GM18505 (cell line): Measurements from ENCODE around the gene CNPY3.
"Not testable (repeated sequence)": the region's sequence is repeated elsewhere in the genome, so short reads cannot be mapped to it uniquely, and the experiment has no call there.

Experiments
- ATAC-seq: cut with Tn5 transposase; IDR thresholded peaks from one replicate; pipeline ENCODE4 v1.9.1; 2021; ENCODE audit not compliant: unreplicated experiment
- POLR2A ChIP-seq: IDR thresholded peaks from 4 replicates; pipeline ENCODE4 v1.6.1; 2011; ENCODE audit warnings: borderline replicate concordance; ENCODE audit not compliant: insufficient read depth, insufficient read length; ENCODE audit errors: extremely low read depth

The CNPY3 gene

DNA sequence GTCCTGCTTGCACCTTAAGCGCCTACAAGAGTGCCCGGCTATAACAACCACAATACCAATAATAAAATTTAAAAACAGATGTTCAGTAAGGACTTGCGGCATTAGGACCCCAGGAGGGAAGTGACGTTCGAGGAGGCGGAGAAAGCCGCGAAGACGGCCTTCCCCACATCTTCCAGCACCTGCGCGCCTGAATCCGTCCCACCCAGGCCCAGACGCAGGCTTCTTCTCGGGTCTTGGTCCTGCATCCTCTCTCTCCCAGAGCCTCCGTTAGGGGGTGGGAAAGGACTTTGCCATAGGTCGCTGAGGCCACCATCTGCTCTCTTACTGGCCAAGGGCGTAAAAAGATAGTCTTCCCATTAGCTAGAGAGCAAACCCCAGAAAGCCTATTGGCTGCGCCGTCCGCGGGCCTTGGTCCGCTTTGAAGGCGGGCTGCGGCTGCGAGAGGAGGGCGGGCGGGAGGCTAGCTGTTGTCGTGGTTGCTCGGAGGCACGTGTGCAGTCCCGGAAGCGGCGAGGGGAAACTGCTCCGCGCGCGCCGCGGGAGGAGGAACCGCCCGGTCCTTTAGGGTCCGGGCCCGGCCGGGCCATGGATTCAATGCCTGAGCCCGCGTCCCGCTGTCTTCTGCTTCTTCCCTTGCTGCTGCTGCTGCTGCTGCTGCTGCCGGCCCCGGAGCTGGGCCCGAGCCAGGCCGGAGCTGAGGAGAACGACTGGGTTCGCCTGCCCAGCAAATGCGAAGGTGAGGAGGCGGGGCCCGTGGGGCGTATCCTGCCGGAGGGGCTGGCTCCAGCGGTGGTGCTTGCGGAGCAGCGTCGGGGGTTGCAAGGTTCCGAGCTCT, at the start of gene CNPY3:
Gene CNPY3 (plus strand): TSS at position 495 of the 835 bp plus-strand sequence. CDS start 91 bp downstream, at position 586.
- ATAC-seq = peak; percentile 74
- peak; percentile 81 for TF ChIP-seq POLR2A

DNA sequence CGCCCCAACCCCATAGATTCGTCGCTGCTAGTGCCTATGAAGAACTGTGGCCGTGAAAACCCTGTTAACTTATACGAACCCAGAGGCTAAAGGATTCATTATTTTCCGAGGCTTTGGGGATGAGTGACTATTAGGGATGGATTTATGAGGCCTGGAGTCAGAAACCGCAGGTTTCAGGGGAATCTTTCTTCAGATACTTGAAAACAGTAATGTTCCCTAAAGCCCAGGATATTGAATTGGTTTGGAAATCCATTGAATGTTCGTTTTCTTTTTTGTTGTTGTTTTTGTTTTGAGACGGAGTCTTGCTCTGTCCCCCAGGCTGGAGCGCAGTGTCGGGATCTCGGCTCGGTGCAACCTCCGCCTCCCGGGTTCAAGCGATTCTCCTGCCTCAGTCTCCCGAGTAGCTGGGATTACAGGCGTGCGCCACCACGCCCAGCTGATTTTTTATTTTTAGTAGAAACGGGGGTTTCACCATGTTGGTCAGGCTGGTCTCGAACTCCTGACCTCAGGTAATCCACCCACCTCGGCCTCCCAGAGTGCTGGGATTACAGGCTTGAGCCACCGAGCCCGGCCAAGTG, 49.0 kb upstream of the CNPY3 start:
- not testable (repeated sequence) for ATAC-seq

DNA sequence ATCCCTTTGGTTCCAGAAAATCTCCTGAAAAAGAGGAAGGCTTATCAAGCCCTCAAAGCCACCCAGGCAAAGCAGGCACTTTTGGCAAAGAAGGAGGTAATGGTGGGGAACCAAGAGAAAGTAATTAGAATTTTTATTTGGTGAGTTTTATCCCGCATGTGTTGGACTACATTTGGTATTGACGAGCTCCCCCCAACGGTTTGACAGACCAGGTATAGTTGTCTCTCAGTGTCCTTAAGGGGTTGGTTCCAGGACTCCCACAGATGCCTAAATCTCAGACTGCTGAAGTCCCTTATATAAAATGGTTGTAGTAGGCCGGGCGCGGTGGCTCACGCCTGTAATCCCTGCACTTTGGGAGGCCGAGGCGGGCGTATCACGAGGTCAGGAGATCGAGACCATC, 48.4 kb upstream of the CNPY3 start:
- not testable (repeated sequence) for ATAC-seq

DNA sequence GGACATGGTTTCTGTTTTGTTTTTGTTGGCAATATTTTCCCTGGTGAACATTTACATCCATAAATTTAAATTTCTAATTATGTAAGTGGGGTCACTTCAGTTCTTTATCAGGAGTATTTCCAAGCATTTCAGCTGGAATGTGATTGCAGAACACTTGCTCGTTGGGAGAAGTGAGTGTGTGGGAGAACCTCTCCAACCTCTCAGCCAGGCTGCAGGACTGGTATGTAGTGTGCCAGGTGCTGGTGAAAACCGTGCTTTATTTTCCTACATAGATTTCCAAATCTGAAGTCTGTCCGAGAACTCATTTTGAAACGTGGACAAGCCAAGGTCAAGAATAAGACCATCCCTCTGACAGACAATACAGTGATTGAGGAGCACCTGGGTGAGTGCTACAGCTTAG, 43.6 kb upstream of the CNPY3 start:
- no peak for TF ChIP-seq POLR2A
- no peak for ATAC-seq

DNA sequence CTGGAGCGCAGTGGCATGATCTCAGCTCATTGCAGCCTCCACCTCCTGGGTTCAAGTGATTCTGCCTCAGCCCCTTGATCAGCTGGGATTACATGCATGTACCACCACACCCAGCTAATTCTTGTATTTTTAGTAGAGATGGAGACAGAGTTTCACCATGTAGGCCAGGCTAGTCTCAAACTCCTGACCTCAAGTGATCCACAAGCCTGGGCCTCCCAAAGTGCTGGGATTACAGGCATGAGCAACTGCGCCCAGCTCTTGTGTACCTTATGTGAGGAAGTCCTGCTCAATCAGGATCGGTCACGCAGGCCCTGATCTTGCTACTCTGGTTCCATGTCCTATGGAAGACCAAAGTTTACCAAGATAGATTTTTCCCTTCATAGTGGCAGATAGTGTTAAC, 41.1 kb upstream of the CNPY3 start:
- not testable (repeated sequence) for ATAC-seq

DNA sequence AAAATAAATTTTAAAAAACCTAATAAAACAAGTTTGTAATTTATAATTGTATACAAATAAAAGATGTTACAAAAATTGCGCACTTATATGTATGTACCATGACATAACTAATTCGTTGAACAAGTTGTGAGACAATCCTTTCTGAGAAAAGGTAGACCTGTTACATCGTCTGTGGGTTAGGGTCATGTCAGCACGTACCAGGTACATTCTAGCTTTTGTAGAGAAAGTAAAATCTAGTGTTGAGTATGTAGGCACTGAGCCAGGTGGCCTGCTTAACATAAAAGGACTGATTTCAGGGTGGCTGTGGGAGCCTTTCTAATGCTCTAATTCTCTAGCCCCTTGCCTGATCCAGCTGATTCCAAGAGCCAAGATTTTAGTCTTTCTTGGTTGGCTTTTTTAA, 39.5 kb upstream of the CNPY3 start:
- no peak for ATAC-seq
- TF ChIP-seq POLR2A = no peak

DNA sequence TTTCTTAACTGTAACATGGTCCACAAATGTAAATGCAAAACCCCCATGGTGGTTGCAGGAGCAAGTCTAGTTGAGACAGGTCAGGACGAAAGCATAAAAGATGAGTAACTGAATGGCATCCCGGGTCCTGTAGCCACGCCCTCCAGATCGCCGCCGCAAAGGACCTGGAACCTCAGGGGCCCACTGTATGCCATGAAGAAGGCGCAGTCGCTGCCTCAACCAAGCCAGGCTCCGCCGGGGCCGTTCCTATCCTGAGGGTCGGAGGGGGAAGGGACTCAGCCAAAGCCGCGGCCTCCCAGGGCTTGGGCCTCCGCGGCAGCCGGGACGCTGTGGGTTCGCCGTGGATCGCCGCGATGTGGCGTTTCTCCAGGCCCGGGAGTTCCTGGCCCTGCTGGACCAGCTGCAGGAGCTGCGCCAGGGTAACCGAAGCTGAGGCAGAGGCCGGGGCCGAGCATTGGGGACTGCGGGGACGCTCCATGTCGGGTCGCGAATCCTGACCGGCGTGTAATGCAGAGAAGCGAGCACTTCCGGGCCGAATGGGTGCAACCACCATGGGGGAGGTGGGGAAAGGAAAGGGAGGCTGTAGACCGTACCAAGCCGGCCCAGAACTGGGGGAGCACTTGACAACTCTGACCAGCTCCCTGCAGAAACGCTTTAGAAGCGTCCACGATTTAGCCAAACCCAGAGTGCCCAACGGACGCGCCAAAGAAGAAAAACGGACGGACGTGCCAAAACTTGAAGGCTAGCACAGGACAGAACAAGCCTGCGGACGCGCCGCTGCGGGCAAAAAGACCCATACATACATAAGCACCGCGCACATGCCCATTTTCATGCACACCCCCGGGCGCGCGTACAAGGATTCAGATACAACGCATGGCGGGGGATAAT, 38.7 kb upstream of the CNPY3 start:
- ATAC-seq = peak; percentile 74
- TF ChIP-seq POLR2A = peak; percentile 97

DNA sequence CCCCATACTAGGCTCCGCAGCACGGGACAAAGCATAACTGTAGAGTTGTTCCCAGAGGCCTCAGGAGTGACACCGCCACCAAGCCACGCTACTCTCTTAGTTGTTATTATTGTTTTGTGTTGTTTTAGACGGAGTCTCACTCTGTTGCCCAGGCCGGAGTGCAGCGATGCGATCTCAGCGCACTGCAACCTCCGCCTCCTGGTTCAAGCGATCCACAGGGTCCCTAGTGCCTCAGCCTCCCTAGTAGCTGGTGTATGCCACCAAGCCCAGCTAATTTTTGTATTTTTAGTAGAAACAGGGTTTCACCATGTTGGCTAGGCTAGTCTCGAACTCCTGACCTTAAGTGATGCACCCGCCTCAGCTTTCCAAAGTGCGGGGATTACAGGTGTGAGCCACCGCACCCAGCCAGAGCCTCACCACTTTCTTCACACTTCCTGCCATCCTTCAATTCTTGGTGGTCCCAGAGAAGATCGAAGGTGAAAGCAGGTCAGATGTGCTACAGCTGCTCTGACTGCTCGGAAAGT, 38.0 kb upstream of the CNPY3 start:
- ATAC-seq = no peak
- no peak for TF ChIP-seq POLR2A

DNA sequence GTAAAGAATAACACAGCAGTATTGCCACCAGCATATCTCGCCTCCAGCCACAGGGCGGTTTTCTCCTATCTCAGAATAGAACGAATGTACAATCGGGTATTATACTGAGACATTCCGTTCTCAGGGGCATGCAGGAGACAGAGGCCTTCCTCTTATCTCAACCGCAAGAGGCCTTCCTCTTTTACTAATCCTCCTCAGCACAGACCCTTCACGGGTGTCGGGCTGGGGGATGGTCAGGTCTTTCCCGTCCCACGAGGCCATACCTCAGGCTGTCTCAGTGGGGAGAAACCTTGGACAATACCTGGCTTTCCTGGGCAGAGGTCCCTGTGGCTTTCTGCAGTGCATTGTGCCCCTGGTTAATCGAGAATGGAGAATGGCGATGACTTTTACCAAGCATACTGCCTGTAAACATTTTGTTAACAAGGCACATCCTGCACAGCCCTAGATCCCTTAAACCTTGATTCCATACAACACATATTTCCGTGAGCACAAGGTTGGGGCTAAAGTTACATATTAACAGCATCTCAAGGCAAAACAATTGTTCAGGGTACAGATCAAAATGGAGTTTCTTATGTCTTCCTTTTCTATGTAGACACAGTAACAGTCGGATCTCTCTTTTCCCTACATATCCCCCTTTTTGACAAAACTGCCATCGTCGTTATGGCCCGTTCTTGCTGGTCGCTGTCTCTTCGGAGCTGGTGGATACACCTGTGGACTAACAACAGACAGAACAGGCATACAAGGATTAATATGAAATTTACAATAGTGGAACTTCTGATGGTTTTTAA, 35.0 kb upstream of the CNPY3 start:
- ATAC-seq = not testable (repeated sequence)

DNA sequence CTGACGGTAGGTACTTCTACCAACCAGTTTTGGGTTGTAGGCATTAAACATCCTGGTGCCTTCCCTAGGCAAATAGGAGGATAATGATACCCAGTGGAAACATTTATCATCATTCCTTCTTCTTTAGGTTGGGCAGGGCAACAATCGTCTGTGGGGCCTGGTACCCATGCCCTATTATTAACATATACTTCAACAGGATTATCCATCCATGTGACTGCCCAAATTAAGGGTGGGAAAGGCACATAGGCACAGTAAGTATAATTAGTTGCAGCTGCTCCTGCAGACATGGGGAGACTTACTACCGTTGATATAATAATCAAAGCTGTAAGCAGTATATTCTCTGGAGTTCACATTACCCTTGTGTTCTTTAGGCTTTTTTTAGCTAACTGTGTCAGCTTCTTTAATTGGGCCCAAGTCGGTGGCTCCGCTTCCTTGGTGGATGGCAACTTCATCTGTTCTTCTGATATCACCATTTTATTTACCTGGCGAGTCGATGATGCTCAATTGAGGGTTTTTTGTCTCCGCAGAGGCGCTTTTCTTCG, 33.0 kb upstream of the CNPY3 start:
- no peak for TF ChIP-seq POLR2A
- ATAC-seq = no peak

DNA sequence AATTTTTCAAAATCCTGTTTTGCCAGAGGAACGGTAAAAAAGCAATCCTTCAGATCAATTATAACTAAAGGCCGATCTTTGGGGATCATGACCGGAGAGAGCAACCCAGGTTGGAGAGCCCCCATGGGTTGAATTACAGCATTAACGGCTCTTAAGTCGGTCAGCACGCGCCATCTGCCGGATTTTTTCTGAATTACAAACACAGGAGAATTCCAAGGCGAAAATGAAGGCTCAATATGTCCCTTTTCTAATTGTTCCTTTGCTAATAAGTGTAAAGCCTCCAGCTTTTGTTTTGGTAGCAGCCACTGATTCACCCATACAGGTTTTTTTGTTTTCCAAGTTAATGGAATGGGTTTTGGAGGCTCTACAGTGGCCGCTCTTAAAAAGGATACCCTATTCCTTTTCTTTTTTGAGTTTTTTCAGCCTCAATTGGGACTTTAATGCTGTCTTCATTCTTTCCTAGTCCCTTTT, 30.4 kb upstream of the CNPY3 start:
- no peak for TF ChIP-seq POLR2A
- ATAC-seq = no peak

DNA sequence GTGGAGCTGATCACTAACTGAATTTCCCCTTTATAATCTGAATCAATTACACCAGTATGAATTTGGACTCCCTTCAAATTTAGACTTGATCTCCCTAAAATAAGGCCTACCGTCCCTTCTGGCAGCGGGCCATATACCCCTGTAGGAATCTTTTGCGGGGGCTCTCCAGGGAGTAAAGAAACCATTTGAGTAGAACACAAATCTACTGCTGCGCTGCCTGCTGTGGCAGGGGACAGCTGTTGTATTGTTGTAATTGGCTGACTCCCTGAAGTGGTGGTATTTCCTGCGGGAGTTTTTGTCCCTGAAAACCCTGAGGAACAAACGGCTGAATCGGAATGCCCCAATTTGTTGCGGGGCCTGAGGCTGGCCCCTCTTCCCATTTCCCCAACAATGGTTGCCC, 29.4 kb upstream of the CNPY3 start:
- no peak for TF ChIP-seq POLR2A
- no peak for ATAC-seq

DNA sequence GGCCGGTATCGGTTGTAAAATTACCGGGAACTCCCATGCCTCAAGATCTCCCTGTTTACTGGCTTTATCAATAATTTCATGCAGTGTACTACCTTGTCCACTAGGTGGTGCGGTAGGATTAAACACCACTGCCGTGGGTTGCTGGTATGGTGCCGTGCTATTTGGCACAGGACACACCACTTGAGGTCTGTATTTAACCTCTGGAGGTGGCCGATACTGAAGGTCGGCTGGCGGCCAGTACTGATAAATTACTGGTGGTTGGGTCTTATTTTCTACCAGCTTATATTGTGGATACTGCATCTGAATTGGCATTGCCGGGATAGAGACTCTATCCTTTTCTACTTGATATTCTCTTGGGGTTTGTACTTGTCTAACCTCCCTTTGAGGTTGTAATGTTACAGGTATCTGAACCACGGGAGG, 27.7 kb upstream of the CNPY3 start:
- no peak for TF ChIP-seq POLR2A
- no peak for ATAC-seq

DNA sequence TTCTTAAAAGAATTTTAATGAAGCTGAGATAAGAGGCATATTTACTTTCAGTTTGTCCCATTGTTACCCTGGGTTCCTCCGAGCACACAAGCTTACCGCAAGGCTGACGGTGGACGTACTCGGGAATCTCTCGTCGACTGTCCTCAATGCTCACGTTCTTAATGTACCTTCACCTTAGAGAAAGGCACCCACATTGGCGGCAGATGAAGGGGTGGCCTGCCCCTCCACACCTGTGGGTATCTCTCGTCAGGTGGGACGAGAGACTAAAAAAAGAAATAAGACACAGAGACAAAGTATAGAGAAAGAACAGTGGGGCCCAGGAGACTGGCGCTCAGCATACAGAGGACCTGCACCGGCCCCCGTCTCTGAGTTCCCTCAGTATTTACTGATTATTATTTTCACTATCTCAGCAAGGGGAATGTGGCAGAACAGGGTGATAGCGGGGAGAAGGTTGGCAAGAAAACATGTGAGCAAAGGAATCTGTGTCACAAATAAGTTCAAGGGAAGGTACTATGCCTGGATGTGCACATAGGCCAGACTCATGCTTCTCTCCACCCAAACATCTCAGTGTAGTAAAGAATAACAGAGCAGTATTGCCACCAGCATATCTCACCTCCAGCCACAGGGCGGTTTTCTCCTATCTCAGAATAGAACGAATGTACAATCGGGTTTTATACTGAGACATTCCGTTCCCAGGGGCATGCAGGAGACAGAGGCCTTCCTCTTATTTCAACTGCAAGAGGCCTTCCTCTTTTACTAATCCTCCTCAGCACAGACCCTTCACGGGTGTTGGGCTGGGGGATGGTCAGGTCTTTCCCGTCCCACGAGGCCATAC, 26.6 kb upstream of the CNPY3 start:
- ATAC-seq = not testable (repeated sequence)
